ENCODE data around the gene PELI3. TPM values are rescaled to one million over a fixed set of nuclear protein-coding genes. Genes with fewer than 3 reads are reported as not detected.

Gene PELI3
- polyA plus RNA-seq (2011; rRNA removed) (4.9 and 8.0 TPM in 2 replicates), polyA minus RNA-seq (2011; rRNA and poly(A)+ RNA removed) (15.5 TPM in 2 replicates)

- POLR2A ChIA-PET: interaction anchor here (0.6 to 0.9 kb wide), 4 partner anchors 14 to 210 kb away, joined by 5 to 12 read pairs (median 7); partner anchors contain the start of gene DPP3
- peaks cover 5% of the 10 kb centered on the region; the same call in 1 of the 2 replicates for H3K36me3 ChIP-seq (ENCODE audit: control insufficient read depth, insufficient read depth, low read length)
- no peak for TF ChIP-seq CTCF (IDR thresholded peaks at IDR 0.05; ENCODE audit: insufficient read depth, low read depth, low read length)
- CTCF ChIA-PET: interaction anchor here (0.7 to 2.8 kb wide), 5 partner anchors 8 to 59 kb away, joined by 3 to 18 read pairs (median 3); partner anchors contain the start of genes DPP3 and MRPL11
- peak within 1 kb of the TSS; percentile 72 for H3K4me3 ChIP-seq (ENCODE audit: low read depth, low read length)
- peak; percentile 41 for DNase-seq (ENCODE audit: low read depth)
- no peaks in the 10 kb centered on the region; the same call in 1 of the 2 replicates for H3K27me3 ChIP-seq (ENCODE audit: control insufficient read depth, insufficient read depth, low read length)
These were observed at the start of gene PELI3 for GRCh38 chr11:66466225-66467033. Gene PELI3, plus strand, starts transcription at chr11:66466905. Its CDS starts 1,224 bp downstream, at chr11:66468129.

GRCh38 chr11:66417000-66417399, 49.7 kb upstream of the PELI3 start:
- H3K36me3 ChIP-seq (ENCODE audit: control insufficient read depth, insufficient read depth, low read length): no peaks in the 10 kb centered on the region
- no peak for DNase-seq (ENCODE audit: low read depth)
- ChIA-PET CTCF (interaction anchor here (1.0 to 22.5 kb wide), 7 partner anchors 12 to 261 kb away, joined by 3 to 400 read pairs (median 6); partner anchors contain the start of genes MRPL11 and RBM4B), POLR2A (no interaction called here)
- TF ChIP-seq CTCF (IDR thresholded peaks at IDR 0.05; ENCODE audit: insufficient read depth, low read depth, low read length): no peak
- H3K4me3 ChIP-seq (ENCODE audit: low read depth, low read length): no peak overlapping the region
- H3K27me3 ChIP-seq (ENCODE audit: control insufficient read depth, insufficient read depth, low read length): peaks cover 6% of the 10 kb centered on the region; the same call in 1 of the 2 replicates

- ChIA-PET CTCF (interaction anchor here (0.9 to 22.5 kb wide), 10 partner anchors 8 to 260 kb away, joined by 3 to 400 read pairs (median 4); partner anchors contain the start of genes DPP3, MRPL11, RBM4B and RIN1), POLR2A (interaction anchor here (0.6 to 1.0 kb wide), 2 partner anchors 10 to 129 kb away, joined by 3 to 5 read pairs; partner anchors contain the start of gene YIF1A)
- Histone ChIP-seq H3K36me3 (ENCODE audit: control insufficient read depth, insufficient read depth, low read length) (no peaks in the 10 kb centered on the region), H3K27me3 (ENCODE audit: control insufficient read depth, insufficient read depth, low read length) (peaks cover 6% of the 10 kb centered on the region; the same call in 1 of the 2 replicates), H3K4me3 (ENCODE audit: low read depth, low read length) (no peak overlapping the region)
- peak; percentile 87 for DNase-seq (ENCODE audit: low read depth)
- peak; percentile 71 for TF ChIP-seq CTCF (IDR thresholded peaks at IDR 0.05; ENCODE audit: insufficient read depth, low read depth, low read length)
These were observed 48.3 kb upstream of the PELI3 start for GRCh38 chr11:66418168-66418985.

- CTCF ChIA-PET: interaction anchor here (1.5 to 22.5 kb wide), 3 partner anchors 11 to 83 kb away, joined by 4 to 400 read pairs (median 47); partner anchors contain the start of gene RIN1
- DNase-seq (ENCODE audit: low read depth): no peak
- POLR2A ChIA-PET: no interaction called here
- peaks cover 4% of the 10 kb centered on the region for H3K36me3 ChIP-seq (ENCODE audit: control insufficient read depth, insufficient read depth, low read length)
- peaks cover 6% of the 10 kb centered on the region; the same call in 1 of the 2 replicates for H3K27me3 ChIP-seq (ENCODE audit: control insufficient read depth, insufficient read depth, low read length)
- H3K4me3 ChIP-seq (ENCODE audit: low read depth, low read length): no peak overlapping the region
- no peak for TF ChIP-seq CTCF (IDR thresholded peaks at IDR 0.05; ENCODE audit: insufficient read depth, low read depth, low read length)
These were observed 47.8 kb upstream of the PELI3 start for GRCh38 chr11:66418986-66419308.

Data from BJ (cell line).